Measurements from ENCODE around the gene TMEM45A. TPM values are rescaled to one million over a fixed set of nuclear protein-coding genes. Genes with fewer than 3 reads are reported as not detected.

Gene TMEM45A
- total RNA-seq, 2 experiments from 2014 or later, result 0.10 TPM; not detected in 1

GRCh38 chr3:100590114-100590839, 97.9 kb downstream of the TMEM45A start:
- no TSS peak for BruUV-seq (replicated peaks)
- H2AFZ ChIP-seq (ENCODE audit: low read length), result peak overlapping the region; percentile 63
- no peaks in the 10 kb centered on the region for H3K36me3 ChIP-seq (ENCODE audit: insufficient read depth, low read length)
- H4K20me1 ChIP-seq (ENCODE audit: insufficient read depth, low read length), result no peaks in the 10 kb centered on the region
- no peaks in the 10 kb centered on the region for H3K9me3 ChIP-seq (ENCODE audit: low read length)
- TF ChIP-seq EZH2phosphoT487 (IDR thresholded peaks at IDR 0.05; ENCODE audit: borderline replicate concordance, low read depth, low read length) (no peak), CTCF (conservative IDR thresholded peaks at IDR 0.05; ENCODE audit: low read length) (peak; percentile 95)
- intact Hi-C loops (cut with micrococcal nuclease; ENCODE audit: unreplicated experiment), result loop anchor here (1.0 to 10.0 kb wide), 4 partner anchors 127 to 758 kb away; no protein-coding TSS in a partner anchor
- H3K27ac ChIP-seq (ENCODE audit: low read depth, low read length, poor library complexity, severe bottlenecking), result no peak overlapping the region
- H3K4me2 ChIP-seq (ENCODE audit: low read length), result peak overlapping the region; percentile 56
- no peaks in the 10 kb centered on the region for H3K79me2 ChIP-seq (ENCODE audit: insufficient read depth, low read depth, low read length)
- H3K4me3 ChIP-seq (ENCODE audit: low read depth, low read length, poor library complexity, severe bottlenecking), result no peak overlapping the region
- no peaks in the 10 kb centered on the region for H3K9me2 ChIP-seq (ENCODE audit: insufficient read depth, low read length)
- CTCF ChIA-PET (ENCODE audit: unreplicated experiment), result interaction anchor here (1.4 kb wide), 1 partner anchor 252 kb away, joined by 3 read pairs; no protein-coding TSS in a partner anchor
- H3K4me1 ChIP-seq (ENCODE audit: insufficient read depth, low read length, poor library complexity, severe bottlenecking), result no peaks in the 10 kb centered on the region
- POLR2A ChIA-PET, result interaction anchor here (0.5 to 1.5 kb wide), 2 partner anchors 9 to 478 kb away, joined by 3 to 4 read pairs; no protein-coding TSS in a partner anchor
- DNase-seq (ENCODE audit: low spot score), result peak; percentile 68

DNA sequence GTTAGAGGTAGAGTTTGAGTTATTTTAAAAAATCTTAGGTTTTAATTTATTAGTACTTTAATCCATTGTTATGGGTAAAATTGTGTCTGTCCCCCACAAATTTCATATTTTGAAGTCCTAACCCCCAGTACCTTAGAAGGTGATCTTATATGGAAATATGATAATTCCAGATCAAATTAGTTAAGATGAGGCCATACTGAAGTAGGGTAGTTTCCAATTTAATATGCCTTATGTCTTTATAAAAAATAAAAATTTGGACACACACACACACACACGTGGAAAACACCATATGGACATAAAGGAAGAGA, 98.4 kb downstream of the TMEM45A start:
- Histone ChIP-seq H3K4me2 (ENCODE audit: low read length) (no peak overlapping the region), H2AFZ (ENCODE audit: low read length) (no peak overlapping the region), H3K9me3 (ENCODE audit: low read length) (no peaks in the 10 kb centered on the region), H3K9me2 (ENCODE audit: insufficient read depth, low read length) (no peaks in the 10 kb centered on the region), H3K27ac (ENCODE audit: low read depth, low read length, poor library complexity, severe bottlenecking) (no peak overlapping the region), H3K4me1 (ENCODE audit: insufficient read depth, low read length, poor library complexity, severe bottlenecking) (no peaks in the 10 kb centered on the region), H3K4me3 (ENCODE audit: low read depth, low read length, poor library complexity, severe bottlenecking) (no peak overlapping the region), H4K20me1 (ENCODE audit: insufficient read depth, low read length) (no peaks in the 10 kb centered on the region), H3K79me2 (ENCODE audit: insufficient read depth, low read depth, low read length) (no peaks in the 10 kb centered on the region), H3K36me3 (ENCODE audit: insufficient read depth, low read length) (no peaks in the 10 kb centered on the region)
- TF ChIP-seq CTCF (conservative IDR thresholded peaks at IDR 0.05; ENCODE audit: low read length) (peak; percentile 50; the same call in 1 of the 2 replicates), EZH2phosphoT487 (IDR thresholded peaks at IDR 0.05; ENCODE audit: borderline replicate concordance, low read depth, low read length) (no peak)
- intact Hi-C loops (cut with micrococcal nuclease; ENCODE audit: unreplicated experiment), result loop anchor here (1.0 to 10.0 kb wide), 4 partner anchors 127 to 758 kb away; no protein-coding TSS in a partner anchor
- no TSS peak for BruUV-seq (replicated peaks)
- DNase-seq (ENCODE audit: low spot score), result no peak
- ChIA-PET CTCF (ENCODE audit: unreplicated experiment) (no interaction called here), POLR2A (interaction anchor here (0.5 kb wide), 1 partner anchor 479 kb away, joined by 4 read pairs; no protein-coding TSS in a partner anchor)

- Histone ChIP-seq H3K9me3 (ENCODE audit: low read length) (no peaks in the 10 kb centered on the region), H3K4me3 (ENCODE audit: low read depth, low read length, poor library complexity, severe bottlenecking) (no peak overlapping the region), H3K79me2 (ENCODE audit: insufficient read depth, low read depth, low read length) (no peaks in the 10 kb centered on the region), H3K27ac (ENCODE audit: low read depth, low read length, poor library complexity, severe bottlenecking) (no peak overlapping the region), H3K4me2 (ENCODE audit: low read length) (no peak overlapping the region), H3K4me1 (ENCODE audit: insufficient read depth, low read length, poor library complexity, severe bottlenecking) (no peaks in the 10 kb centered on the region), H4K20me1 (ENCODE audit: insufficient read depth, low read length) (no peaks in the 10 kb centered on the region), H3K9me2 (ENCODE audit: insufficient read depth, low read length) (no peaks in the 10 kb centered on the region), H3K36me3 (ENCODE audit: insufficient read depth, low read length) (no peaks in the 10 kb centered on the region), H2AFZ (ENCODE audit: low read length) (no peak overlapping the region)
- POLR2A ChIA-PET, result interaction anchor here (0.6 to 1.0 kb wide), 3 partner anchors 217 to 735 kb away, joined by 3 to 4 read pairs (median 3); no protein-coding TSS in a partner anchor
- TF ChIP-seq CTCF (conservative IDR thresholded peaks at IDR 0.05; ENCODE audit: low read length) (no peak), EZH2phosphoT487 (IDR thresholded peaks at IDR 0.05; ENCODE audit: borderline replicate concordance, low read depth, low read length) (no peak)
- no peak for DNase-seq (ENCODE audit: low spot score)
- BruUV-seq (replicated peaks), result no TSS peak
- CTCF ChIA-PET (ENCODE audit: unreplicated experiment), result no interaction called here
- intact Hi-C loops (cut with micrococcal nuclease; ENCODE audit: unreplicated experiment), result loop anchor here (5.0 to 10.0 kb wide), 2 partner anchors 527 to 759 kb away; no protein-coding TSS in a partner anchor
Observed at GRCh38 chr3:100591411-100591810, 99.0 kb downstream of the TMEM45A start.

Measured in OCI-LY7 (cell line).